GM21717 (cell line): ENCODE measurements around the gene PWWP3B.
"Not testable (repeated sequence)": the region's sequence is repeated elsewhere in the genome, so short reads cannot be mapped to it uniquely, and the experiment has no call there.

Source experiments
- ATAC-seq: cut with Tn5 transposase; IDR thresholded peaks from one replicate; pipeline ENCODE4 v1.9.1; 2021; ENCODE audit warnings: mild to moderate bottlenecking, moderate library complexity; ENCODE audit not compliant: unreplicated experiment

The PWWP3B gene

DNA sequence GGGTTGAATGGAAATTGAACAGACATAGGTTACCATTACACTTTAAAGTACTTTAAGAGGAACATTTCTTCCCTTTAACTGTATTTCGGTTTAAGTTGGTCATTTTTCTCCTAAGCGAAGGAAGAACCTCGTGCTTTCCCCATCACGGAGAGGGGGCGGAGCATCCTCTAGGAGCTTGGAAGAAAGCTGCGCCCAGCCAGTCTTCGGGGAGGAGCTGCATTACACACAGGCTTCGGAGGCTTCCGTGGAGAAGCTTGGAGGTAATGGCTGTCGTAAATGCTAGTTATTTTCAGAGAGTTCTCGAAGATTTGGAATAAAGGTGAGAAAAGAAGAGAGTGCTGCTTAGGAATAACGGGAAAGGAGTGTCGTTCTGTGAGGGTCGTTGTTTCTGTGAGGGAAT is at the start of gene PWWP3B:
Gene PWWP3B (plus strand): TSS at position 199 of the 400 bp plus-strand sequence. CDS start 37,128 bp downstream, outside the sequence.
- ATAC-seq: no peak

GRCh38 chrX:106139048-106139447 is 29.1 kb upstream of the PWWP3B start:
- no peak for ATAC-seq

- ATAC-seq: no peak
These were observed 23.1 kb upstream of the PWWP3B start for GRCh38 chrX:106144755-106145639.

DNA sequence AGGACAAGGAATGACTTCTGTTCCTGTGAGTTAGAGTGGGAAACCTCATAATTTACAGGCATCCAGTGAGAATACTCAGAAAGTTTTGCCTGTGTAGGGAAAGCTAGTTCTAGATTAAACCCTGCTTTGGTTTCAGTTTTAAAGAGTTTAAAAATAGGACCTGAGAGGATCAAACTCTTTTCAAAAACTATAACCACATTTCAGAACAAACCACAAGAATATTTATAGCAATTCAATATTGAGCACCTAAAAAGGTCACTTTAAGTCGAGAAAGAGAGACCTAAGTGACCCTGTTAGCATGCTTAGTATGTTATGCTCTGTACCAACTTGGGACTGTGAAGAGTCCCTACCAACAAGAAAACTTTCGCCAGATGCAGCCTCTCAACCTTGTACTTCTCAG is 17.4 kb upstream of the PWWP3B start:
- ATAC-seq: no peak

- ATAC-seq: no peak
These were observed 8.2 kb upstream of the PWWP3B start for GRCh38 chrX:106159861-106160282.

- ATAC-seq: no peak
These were observed 2.2 kb downstream of the PWWP3B start for GRCh38 chrX:106170318-106170717.

- no peak for ATAC-seq
These were observed 3.3 kb downstream of the PWWP3B start for GRCh38 chrX:106171293-106171820.

DNA sequence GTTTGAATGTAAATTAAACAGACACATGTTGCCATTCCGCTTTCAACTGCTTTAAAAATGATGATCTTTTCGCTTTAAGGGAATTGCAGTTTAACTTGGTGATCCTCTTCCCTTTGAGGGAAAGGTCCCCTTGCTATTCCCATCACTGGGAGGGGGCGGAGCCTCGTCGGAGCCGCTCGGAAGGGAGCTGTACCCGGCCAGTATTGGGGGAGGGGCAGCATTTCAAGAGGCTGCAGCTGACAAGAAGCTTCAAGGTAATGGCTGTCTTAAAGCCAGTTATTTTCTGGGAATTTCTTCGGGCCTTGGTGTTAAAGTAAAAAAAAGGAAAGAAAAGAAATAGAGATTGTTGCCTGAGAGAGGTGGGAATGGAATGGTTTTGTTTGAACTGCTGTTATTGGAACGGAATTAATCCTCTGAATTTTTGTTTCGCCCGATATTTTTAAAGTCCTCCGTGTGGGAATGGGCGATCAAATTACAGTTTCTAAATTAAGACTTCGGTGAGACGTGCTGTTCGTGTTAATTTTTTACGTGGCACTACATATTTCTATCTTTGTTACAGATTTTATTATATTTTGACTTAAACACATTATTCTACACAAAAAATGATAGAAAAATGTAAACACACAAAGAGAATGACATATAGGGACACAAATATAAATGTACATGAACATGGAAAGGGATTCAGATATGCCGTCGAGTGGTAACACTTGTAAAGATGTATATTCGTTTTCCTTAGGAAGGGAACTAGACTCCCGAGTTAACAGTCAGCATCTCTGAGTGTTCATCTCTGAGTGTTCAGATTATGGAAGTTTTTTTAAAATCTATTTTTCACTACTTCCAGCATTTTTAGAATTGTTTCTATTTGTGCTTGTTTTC is 9.2 kb downstream of the PWWP3B start:
- ATAC-seq: no peak

DNA sequence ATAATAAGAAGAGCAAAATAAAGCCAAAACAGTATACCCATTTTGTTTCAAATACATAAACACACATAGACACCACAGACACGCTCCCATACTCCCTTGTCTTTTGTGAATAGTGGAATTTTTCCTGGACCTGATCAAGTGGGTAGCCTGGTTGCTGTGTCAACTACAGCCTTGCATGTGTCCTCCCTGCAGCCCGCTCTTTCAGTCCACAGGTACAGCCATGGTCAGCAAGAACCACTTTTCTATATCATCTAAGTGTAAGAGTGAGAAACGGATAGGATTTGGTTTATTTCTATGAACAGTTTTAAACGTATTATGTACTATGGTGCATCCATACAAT is 9.8 kb downstream of the PWWP3B start:
- ATAC-seq: no peak

GRCh38 chrX:106178826-106179225 is 10.7 kb downstream of the PWWP3B start:
- no peak for ATAC-seq

DNA sequence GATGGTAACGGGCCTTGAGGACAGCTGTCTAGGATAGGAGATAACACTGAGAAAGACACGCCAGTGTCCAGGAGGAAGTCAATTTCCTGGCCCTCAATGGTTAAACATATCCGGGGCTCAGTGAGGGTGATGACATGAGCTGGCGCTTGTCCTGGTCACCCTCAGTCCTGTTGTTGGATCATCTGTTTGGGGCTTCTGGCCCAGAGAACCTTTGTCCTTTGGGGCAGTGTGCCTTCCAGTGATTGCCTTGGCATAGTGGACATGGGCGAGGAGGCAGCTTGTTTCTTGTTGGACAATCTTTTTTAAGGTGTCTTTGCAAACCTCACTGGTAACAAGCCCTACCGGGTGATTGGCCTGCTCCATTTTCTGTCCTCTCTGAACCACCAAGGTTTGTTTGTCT is 15.6 kb downstream of the PWWP3B start:
- ATAC-seq: not testable (repeated sequence)

DNA sequence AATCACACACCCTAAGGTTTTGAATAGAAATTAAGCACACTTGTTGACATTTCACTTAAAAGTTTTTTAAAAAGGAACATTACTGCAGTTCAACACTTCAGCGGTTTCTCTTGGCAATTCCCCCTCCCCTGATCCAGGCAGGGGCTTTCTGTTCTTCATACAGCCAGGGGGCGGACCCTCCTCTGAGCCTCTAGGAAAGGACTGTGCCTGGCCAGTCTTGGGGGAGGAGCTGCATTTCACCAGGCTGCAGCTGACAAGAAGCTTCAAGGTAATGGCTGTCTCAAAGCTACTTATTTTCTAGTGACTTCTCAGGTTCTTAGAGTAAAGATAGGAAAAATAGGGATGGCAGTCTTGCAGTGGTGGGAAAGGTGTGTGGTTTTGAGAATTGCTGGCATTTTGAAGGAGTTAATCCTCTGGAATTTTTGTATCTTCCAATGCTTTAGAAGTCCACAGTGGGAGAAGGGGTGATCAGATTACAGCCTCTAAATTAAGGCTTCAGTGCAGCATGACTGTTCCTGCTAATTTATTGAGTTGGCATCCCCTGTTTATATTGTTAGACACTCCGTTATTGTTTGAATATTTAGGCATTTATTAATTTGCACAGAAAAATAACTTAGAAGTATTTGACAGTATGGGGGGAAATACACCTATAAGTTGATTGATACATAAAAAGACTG is 33.5 kb downstream of the PWWP3B start:
- ATAC-seq: no peak

- no peak for ATAC-seq
These were observed 35.2 kb downstream of the PWWP3B start for GRCh38 chrX:106203315-106203714.

- no peak for ATAC-seq
These were observed 40.0 kb downstream of the PWWP3B start for GRCh38 chrX:106208154-106208553.
